AG08396 (cell line): Measurements from ENCODE around the gene ADARB2.

Experiments
- DNase-seq: peaks from one replicate; pipeline ENCODE4 v3.0.0; 2012; ENCODE audit warnings: low spot score, mixed read lengths

ADARB2 gene

DNA sequence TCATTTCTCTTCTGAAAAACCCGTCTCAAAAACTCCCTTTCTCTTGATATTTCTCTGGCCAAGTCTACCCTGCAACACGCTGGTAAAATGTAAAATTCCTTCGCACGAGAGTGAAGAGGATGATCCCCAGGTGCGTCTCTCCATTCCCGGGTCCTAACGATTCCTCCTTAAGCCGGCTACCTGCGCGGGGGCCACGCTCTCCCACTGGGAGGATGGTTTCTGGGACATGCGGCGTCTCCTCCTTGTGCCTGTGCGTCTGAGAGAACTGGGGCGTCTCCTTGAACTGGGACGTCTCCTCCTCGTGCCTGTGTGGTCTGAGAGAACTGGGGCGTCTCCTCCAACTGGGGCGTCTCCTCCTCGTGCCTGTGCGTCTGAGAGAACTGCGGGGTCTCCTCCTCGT lies 531.2 kb downstream of the ADARB2 start:
- no peak for DNase-seq

- no peak for DNase-seq
Measured at GRCh38 chr10:1205450-1206030, 531.8 kb downstream of the ADARB2 start.

DNA sequence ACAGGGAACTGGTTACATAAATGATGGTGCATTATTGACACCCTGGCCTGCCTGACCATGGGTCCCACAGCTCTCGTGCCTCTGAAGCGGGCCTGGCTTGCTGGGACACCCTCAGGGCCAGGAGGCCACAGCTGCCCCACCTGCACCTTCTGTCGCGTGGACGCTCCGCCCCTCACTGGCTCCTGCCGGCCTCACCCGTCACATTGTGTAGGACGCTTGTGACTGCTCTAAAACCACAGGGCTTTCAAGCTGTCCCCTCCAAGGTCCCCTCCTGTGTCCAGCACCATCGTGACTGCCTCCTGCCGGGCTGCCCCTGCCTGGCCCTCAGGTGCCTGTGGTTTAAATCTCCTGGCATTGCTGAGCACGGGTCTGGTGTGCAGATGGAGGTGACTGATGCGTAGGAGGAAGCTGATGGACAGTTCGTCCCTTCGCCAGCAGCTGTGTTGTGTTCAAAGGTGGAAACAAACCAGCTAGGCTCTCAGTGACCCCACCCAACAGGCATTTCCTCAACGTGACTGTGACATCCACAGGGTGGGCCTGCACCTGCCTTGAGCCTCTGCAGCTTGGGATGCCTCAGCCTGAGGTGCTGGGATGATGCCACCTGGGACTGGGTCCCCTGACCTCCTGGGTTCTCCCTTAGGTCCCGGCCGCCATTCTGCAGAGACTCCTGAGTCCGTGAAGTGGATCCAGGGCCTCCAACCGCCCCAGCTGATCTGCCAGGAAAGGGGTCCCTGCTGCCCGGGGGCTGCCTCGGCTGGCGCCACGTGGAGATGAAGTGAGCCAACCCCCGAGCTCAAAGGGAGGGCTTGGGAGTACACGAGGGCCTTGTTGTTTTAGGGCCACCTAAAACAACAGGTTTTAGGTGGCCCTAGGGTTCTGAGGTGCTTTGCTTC lies 532.6 kb downstream of the ADARB2 start:
- no peak for DNase-seq

GRCh38 chr10:1203704-1204103 lies 533.6 kb downstream of the ADARB2 start:
- DNase-seq, result no peak

DNA sequence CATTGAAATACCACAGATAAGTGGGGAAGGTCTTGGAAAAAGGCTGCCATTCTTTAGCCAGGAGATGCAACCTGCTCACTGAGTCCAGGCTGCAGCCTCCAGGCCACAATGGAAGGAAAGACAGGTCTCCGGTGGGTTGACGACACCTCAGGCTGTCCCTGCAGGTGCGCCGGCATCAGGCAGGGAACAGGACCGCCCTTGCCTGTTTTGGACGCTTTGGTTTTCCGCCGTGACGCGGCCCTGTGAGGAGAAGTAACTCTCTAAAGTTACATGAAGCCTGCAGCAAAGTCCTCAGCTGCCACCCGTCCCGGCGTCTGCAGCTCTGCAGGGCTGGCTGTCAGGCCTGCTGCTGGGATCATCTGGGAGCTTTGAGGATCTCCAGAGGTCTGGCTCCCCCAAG lies 534.1 kb downstream of the ADARB2 start:
- no peak for DNase-seq

DNA sequence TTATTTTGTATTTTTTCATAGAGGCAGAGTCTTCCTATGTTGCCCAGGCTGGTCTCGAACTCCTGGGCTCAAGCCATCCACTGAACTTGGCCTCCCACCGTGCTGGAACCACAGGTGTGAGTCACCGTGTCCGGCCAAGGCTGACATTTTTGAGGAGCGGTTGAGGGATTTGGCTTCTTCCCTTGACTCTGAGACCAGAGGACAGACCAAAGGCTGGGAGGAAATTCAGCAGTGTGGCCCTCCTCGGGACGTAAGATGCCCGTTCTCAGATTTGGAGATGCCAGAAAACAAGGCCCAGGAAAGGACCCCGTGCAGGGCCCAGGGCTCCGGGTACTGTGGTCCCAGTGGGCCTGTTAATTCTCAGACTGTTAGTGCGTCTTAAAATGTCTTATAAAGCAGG lies 535.0 kb downstream of the ADARB2 start:
- DNase-seq, result no peak

GRCh38 chr10:1200866-1201807 lies 536.2 kb downstream of the ADARB2 start:
- DNase-seq, result no peak

- DNase-seq, result no peak
Measured at GRCh38 chr10:1199897-1200721, 537.2 kb downstream of the ADARB2 start.

- no peak for DNase-seq
Measured at GRCh38 chr10:1199345-1199673, 538.0 kb downstream of the ADARB2 start.

DNA sequence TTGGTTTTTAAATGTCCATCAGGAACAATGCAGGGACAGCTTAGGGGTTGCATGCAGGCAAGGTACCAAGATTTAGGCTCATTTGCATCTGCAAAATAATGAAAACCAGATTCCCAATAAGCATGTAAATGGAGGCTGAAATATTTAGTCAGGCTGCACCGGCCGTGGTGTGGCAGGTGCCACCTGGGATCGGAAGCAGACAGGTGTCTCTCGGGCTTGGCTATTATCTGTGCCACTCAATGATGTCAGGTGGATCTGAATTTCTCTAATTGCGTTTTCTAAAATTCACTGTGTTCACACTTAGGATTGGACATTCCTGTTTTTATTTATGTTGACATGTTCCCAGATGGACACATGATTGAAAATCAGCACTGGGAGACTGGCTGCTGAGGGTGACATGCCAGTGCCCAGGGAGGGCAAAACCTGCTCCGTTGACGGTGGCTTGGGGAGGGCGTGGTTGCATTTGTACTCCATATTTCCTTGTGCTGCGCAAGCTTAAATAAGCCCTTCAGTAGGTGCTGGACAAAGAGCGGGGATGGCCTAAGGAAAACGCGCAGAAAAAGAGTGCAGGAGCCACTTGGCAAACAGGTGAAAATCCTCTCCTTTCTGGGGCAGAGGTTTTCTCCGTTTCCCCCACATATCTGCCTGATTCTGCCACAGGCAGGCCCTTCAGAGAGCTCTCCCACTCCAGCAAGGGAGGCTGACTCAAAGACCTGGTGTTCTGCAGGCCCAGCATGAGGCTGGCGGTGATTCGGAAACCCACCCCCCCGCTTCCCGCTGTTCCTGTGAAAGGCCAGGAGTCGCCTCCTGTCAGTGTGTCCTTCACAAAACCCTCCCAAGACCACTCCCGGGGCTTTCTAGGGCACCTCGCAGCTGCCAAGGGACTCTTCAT lies 538.6 kb downstream of the ADARB2 start:
- DNase-seq, result no peak

GRCh38 chr10:1197384-1197783 lies 539.9 kb downstream of the ADARB2 start:
- DNase-seq, result no peak

DNA sequence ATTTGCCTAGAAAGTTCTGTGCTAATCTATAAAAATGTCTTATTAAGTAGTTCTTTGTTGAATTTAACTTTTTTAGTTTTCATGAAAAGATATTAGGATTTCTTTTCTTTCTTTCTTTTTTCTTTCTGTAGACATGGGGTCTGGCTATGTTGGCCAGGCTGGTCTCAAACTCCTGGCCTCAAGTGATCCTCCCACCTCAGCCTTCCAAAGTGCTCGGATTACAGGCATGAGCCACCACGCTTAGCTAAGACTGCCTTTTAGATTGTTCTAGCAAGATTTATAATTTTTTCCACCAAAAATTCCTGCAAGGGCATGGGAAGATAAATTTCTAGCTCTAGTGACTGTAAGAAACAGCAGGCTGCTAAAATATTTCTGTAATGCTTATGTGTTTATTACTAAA lies 540.7 kb downstream of the ADARB2 start:
- no peak for DNase-seq

DNA sequence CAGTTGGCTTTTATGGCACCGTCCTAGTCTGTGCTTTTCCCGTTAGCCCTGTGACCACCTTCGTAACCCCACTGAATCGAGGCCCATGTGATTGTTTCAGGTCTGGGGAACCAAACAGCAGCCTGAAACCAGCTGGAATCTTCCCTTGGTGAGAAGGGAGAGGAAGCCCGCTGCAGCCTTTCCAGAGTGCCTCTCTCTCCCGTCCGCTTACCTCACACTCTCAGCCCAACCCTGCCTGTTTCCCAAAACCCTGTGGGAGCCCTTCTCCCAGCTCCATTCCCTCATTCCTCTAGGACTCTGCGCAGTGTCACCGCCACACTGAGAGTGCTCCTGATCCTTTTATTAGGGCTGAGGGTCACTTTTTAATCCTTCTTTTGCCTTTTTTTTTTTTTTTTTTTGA lies 541.5 kb downstream of the ADARB2 start:
- no peak for DNase-seq

- no peak for DNase-seq
Measured at GRCh38 chr10:1194161-1194560, 543.2 kb downstream of the ADARB2 start.

DNA sequence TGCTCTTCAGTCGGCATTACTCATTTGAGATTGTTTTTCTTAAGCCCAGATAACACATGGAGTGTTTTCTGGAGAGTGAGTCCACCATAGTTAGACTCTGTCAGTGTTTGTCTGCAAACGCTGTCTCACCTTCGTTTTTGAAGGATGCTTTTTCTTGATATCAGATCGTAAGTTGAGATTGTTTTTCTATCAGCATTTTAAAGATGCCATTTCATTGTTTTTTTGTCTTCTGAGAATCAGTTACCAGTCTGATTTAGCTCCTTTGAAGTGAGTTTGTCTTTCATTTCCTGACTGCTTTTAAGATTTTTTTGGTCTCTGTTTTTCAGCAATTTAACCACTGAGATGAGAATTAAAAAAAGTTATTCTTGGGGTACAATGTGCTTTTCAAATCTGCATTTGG lies 543.8 kb downstream of the ADARB2 start:
- DNase-seq, result no peak

DNA sequence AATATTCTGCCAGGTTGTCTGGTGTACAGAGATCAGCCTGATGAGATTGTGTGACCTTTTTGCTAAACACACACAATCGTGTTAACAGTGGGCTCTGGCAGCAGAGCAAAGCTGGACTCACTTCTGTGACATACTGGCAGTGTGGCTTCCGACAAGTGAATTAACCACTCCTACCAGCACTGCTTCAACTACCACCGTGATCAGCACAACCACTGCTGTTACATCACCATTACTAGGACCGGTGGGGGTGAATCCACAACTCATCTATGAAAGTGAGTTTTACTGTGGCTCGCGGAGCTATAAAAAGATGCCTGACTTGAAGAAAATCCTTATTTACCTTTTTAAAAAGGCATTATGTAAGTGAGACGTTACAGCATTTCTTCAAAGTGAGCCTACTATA lies 545.6 kb downstream of the ADARB2 start:
- no peak for DNase-seq

GRCh38 chr10:1190791-1191490 lies 546.4 kb downstream of the ADARB2 start:
- no peak for DNase-seq

GRCh38 chr10:1190052-1190395 lies 547.3 kb downstream of the ADARB2 start:
- no peak for DNase-seq

DNA sequence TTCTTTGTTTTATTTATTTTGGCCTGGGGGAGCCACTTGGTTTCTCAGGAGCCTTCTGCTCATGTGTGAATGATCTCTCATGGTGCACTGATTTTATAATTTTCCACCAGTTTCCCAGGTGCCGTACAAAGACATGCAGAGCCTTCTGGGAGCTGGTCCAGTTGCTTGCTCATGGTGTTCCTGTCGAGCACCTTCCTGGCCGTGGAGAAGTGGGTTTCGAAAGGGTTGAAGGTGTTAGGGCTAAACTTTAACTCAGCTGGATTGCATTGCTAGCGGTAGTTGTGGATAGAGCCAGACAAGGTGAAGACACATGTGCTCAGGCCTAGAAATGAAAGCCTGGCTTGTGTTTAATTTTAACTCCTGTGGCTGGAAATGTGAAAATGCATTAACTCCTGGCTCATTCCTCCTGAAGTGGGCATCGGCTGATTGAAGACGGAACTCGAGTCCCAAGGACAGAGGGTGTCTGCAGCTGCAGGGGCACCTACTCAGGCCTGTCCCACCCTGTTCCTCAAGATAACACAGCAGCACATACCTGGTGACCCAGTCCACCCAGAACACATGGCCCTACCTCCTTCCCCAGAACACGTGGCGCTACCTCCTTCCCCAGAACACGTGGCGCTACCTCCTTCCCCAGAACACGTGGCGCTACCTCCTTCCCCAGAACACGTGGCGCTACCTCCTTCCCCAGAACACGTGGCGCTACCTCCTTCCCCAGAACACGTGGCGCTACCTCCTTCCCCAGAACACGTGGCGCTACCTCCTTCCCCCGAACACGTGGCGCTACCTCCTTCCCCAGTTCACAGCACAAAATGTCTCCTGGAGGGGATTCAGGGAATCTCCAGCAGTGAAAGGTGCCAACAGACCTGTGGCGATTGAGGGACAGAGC lies 547.9 kb downstream of the ADARB2 start:
- no peak for DNase-seq
